ENCODE measurements around the gene SNX27. TPM values are rescaled to one million over a fixed set of nuclear protein-coding genes. Genes with fewer than 3 reads are reported as not detected.

The SNX27 gene
- total and polyA plus RNA-seq, 10 of the 15 experiments (the other 5 are each of a cell fraction or from before 2014, with no cell fraction given), result 3.8 to 21.8 (median 12.5) TPM

- ATAC-seq (no peak), DNase-seq (ENCODE audit: low read depth, low spot score) (no peak), FAIRE-seq (no peak)
- RAD21 ChIA-PET (ENCODE audit: unreplicated experiment), result no interaction called here
- Histone ChIP-seq H3K27me3 (replicated peaks in 1 of 2; ENCODE audit: control insufficient read depth in 2 of 2, insufficient read depth in 2 of 2, low read length in 1 of 2) (no peaks in the 10 kb centered on the region), H3K4me2 (ENCODE audit: control insufficient read depth, insufficient read depth) (no peak overlapping the region), H3K9me3 (replicated peaks; ENCODE audit: control insufficient read depth, insufficient read depth, low read length) (no peaks in the 10 kb centered on the region), H3K9ac (ENCODE audit: control insufficient read depth, insufficient read depth, low read length) (no peak overlapping the region), H4K20me1 (ENCODE audit: control insufficient read depth, insufficient read depth) (no peaks in the 10 kb centered on the region), H3K27ac (ENCODE audit: control insufficient read depth, insufficient read depth) (no peak overlapping the region), H3K4me1 (ENCODE audit: control insufficient read depth, insufficient read depth, low read length) (no peaks in the 10 kb centered on the region), H3K79me2 (ENCODE audit: control insufficient read depth, insufficient read depth, low read length) (no peaks in the 10 kb centered on the region), H2AFZ (ENCODE audit: control insufficient read depth, low read depth, low read length) (no peak overlapping the region), H3K36me3 (ENCODE audit: control insufficient read depth in 2 of 2, insufficient read depth in 2 of 2, low read length in 1 of 2) (no peaks in the 10 kb centered on the region), H3K4me3 (no peak overlapping the region)
- intact Hi-C loops (cut with micrococcal nuclease; ENCODE audit: unreplicated experiment) (no loop called here), in situ Hi-C loops (cut with MboI) (no loop called here)
- SMC1A ChIA-PET (ENCODE audit: uncharacterized antibody, unreplicated experiment), result interaction anchor here (1.5 kb wide), 1 partner anchor 10 kb away, joined by 6 read pairs; no protein-coding TSS in a partner anchor
- POLR2A ChIA-PET, result no interaction called here
- CTCF ChIA-PET, result interaction anchor here (0.8 to 3.2 kb wide), 2 partner anchors 10 to 13 kb away, joined by 3 to 21 read pairs; no protein-coding TSS in a partner anchor
- TF ChIP-seq YBX1 (IDR thresholded peaks at IDR 0.05) (no peak), PAX8 (IDR thresholded peaks at IDR 0.05) (no peak), NBN (IDR thresholded peaks at IDR 0.05) (no peak), EP300 (IDR thresholded peaks at IDR 0.05; ENCODE audit: borderline replicate concordance in 1 of 2, control insufficient read depth in 1 of 2, low read depth in 2 of 2, low read length in 2 of 2) (no peak), PML (IDR thresholded peaks at IDR 0.05; ENCODE audit: low read length) (no peak), HSF1 (IDR thresholded peaks at IDR 0.05; ENCODE audit: low read depth, low read length) (no peak), ZBED1 (IDR thresholded peaks at IDR 0.05; ENCODE audit: borderline replicate concordance) (no peak), TCF12 (IDR thresholded peaks at IDR 0.05; ENCODE audit: low read depth, low read length) (no peak), FOS (IDR thresholded peaks at IDR 0.05; ENCODE audit: borderline replicate concordance, extremely low read depth, insufficient read length) (no peak), POLR2A (IDR thresholded peaks at IDR 0.05; ENCODE audit: low read depth, low read length) (no peak), DPF2 (IDR thresholded peaks at IDR 0.05) (no peak), TCF3 (IDR thresholded peaks at IDR 0.05; ENCODE audit: borderline replicate concordance, insufficient read depth, low read depth, low read length) (no peak), EGR1 (IDR thresholded peaks at IDR 0.05; ENCODE audit: borderline replicate concordance in 1 of 2, low read depth in 2 of 2, low read length in 2 of 2) (no peak), SREBF2 (IDR thresholded peaks at IDR 0.05; ENCODE audit: low read length) (no peak), E4F1 (IDR thresholded peaks at IDR 0.05; ENCODE audit: borderline replicate concordance, partially characterized antibody) (no peak), PAX5 (IDR thresholded peaks at IDR 0.05; ENCODE audit: borderline replicate concordance, low read depth, low read length) (no peak), GABPA (IDR thresholded peaks at IDR 0.05; ENCODE audit: low read depth) (no peak), MLLT1 (IDR thresholded peaks at IDR 0.05) (no peak), RUNX3 (IDR thresholded peaks at IDR 0.05; ENCODE audit: low read length) (no peak)
- no TSS peak for BruUV-seq (replicated peaks)
These were observed 5.5 kb upstream of the SNX27 start for GRCh38 chr1:151606384-151606783.
